Parathyroid adenoma (tissue), 2 donors: ENCODE results near the gene SUMF1.

Experiments
- H2AFZ ChIP-seq: fragments of 300-600 bp; sonication (generic); one replicate; pipeline ENCODE4 v1.7.0; 2017; ENCODE audit warnings: antibody characterized with exemption, mild to moderate bottlenecking
- H3K27ac ChIP-seq: fragments of 300-600 bp; sonication (generic); one replicate; pipeline ENCODE4 v1.7.0; 2017
- H3K27me3 ChIP-seq: fragments of 300-600 bp; sonication (generic); one replicate; pipeline ENCODE4 v1.7.0; 2017; ENCODE audit warnings: low read length; ENCODE audit not compliant: control insufficient read depth, insufficient read depth
- H3K36me3 ChIP-seq: fragments of 300-600 bp; sonication (generic); one replicate; pipeline ENCODE4 v1.7.0; 2017; ENCODE audit warnings: low read length; ENCODE audit not compliant: control insufficient read depth, insufficient read depth
- H3K4me1 ChIP-seq: fragments of 300-600 bp; sonication (generic); one replicate; pipeline ENCODE4 v1.7.0; 2017; ENCODE audit warnings: control low read depth
- H3K4me2 ChIP-seq: fragments of 300-600 bp; sonication (generic); one replicate; pipeline ENCODE4 v1.7.0; 2017; ENCODE audit warnings: low read length
- H3K4me3 ChIP-seq: fragments of 300-600 bp; sonication (generic); one replicate; pipeline ENCODE4 v1.7.0; 2017; ENCODE audit warnings: low read depth, low read length
- H3K79me2 ChIP-seq: fragments of 300-600 bp; sonication (generic); one replicate; pipeline ENCODE4 v1.7.0; 2017; ENCODE audit warnings: control low read depth
- H3K9ac ChIP-seq: fragments of 300-600 bp; sonication (generic); one replicate; pipeline ENCODE4 v1.7.0; 2017; ENCODE audit warnings: mild to moderate bottlenecking
- H3K9me3 ChIP-seq: fragments of 300-600 bp; sonication (generic); one replicate; pipeline ENCODE4 v1.7.0; 2017; ENCODE audit warnings: low read length; ENCODE audit not compliant: control insufficient read depth
- CTCF ChIP-seq: fragments of 300-600 bp; sonication (generic); IDR thresholded peaks from one replicate; pipeline ENCODE4 v1.7.0; 2017; ENCODE audit warnings: antibody characterized with exemption, mild to moderate bottlenecking
- donor health status: primary hyperparathyroidism.

The SUMF1 gene

GRCh38 chr3:4413467-4413866 lies 53.6 kb downstream of the SUMF1 start:
- no peak overlapping the region for H3K27ac ChIP-seq
- H3K9me3 ChIP-seq = no peaks in the 10 kb centered on the region
- H3K79me2 ChIP-seq = no peaks in the 10 kb centered on the region
- no peak overlapping the region for H3K4me2 ChIP-seq
- no peak overlapping the region for H3K9ac ChIP-seq
- no peak overlapping the region for H3K4me3 ChIP-seq
- no peaks in the 10 kb centered on the region for H3K27me3 ChIP-seq
- H3K36me3 ChIP-seq = no peaks in the 10 kb centered on the region
- no peak overlapping the region for H2AFZ ChIP-seq
- no peak for TF ChIP-seq CTCF
- H3K4me1 ChIP-seq = no peaks in the 10 kb centered on the region

DNA sequence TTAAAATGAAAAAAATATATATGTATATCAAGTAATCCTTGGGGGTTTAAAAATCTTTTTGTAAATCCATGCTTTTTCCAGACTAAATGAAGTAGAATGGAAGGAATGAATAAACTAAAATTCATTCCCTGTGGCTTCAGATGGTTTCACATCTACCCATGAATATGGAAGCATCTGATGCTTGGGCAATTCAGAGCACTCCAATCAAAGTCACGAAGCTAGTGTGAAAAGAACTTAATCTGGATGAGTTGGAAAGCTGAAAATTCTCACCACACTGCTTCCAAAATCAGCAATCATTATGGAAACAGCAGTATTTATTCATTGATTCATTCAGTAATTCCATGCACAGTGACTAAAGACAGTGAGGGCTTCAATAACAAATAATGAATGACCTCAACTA lies 55.2 kb downstream of the SUMF1 start:
- Histone ChIP-seq H3K4me2 (no peak overlapping the region), H3K36me3 (no peaks in the 10 kb centered on the region), H3K4me3 (no peak overlapping the region)

DNA sequence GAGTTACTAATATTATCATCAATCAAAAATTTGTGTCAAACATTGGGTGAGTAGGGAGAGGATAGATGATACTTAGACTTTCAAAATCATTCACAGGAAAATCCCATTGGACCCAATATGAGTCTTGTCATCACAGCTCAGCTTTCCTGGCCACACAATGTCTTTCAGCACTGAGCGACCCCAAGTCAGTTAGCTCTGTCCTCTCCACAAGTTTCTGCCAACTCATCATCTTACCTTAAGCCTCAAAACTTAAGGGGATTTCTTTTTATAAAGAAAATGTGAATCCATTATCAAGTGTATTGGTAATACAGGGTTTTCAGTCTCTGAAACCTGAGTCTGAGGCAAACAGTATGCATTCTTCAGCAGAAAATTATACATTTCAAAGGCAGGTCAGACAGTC lies 55.8 kb downstream of the SUMF1 start:
- Histone ChIP-seq H3K9me3 (no peaks in the 10 kb centered on the region), H3K4me1 (no peaks in the 10 kb centered on the region), H3K4me2 (no peak overlapping the region), H3K9ac (no peak overlapping the region), H3K36me3 (no peaks in the 10 kb centered on the region), H3K79me2 (no peaks in the 10 kb centered on the region), H3K27ac (no peak overlapping the region), H2AFZ (no peak overlapping the region), H3K4me3 (no peak overlapping the region), H3K27me3 (no peaks in the 10 kb centered on the region)
- TF ChIP-seq CTCF = no peak

More for the DNA sequence above, 55.2 kb downstream of the SUMF1 start:
- no peaks in the 10 kb centered on the region for H3K27me3 ChIP-seq
- no peaks in the 10 kb centered on the region for H3K79me2 ChIP-seq
- H3K9ac ChIP-seq = no peak overlapping the region
- H3K27ac ChIP-seq = no peak overlapping the region
- H2AFZ ChIP-seq = no peak overlapping the region
- no peaks in the 10 kb centered on the region for H3K9me3 ChIP-seq
- H3K4me1 ChIP-seq = no peaks in the 10 kb centered on the region
- TF ChIP-seq CTCF = no peak

DNA sequence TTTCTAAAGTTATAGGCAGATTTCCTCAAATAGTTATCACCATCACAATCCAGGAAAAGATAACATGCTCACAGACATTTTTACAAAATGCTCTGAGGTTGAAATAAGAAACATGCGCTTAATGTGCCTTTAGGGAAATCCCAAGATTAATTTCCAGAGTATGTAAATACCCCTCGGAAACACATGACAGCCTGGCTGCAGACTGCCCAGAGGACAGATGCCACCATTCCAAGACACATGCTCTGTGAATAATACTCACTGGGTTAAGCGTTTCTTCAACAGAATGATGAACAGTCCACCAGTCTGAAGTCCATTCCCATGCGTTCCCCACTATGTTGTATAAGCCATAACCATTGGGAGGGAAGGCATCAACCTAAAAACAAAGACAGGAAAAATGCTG lies 56.5 kb downstream of the SUMF1 start:
- H3K4me1 ChIP-seq = no peaks in the 10 kb centered on the region
- H3K27me3 ChIP-seq = no peaks in the 10 kb centered on the region
- no peaks in the 10 kb centered on the region for H3K79me2 ChIP-seq
- no peak overlapping the region for H3K4me3 ChIP-seq
- H2AFZ ChIP-seq = no peak overlapping the region
- no peak overlapping the region for H3K9ac ChIP-seq
- no peak overlapping the region for H3K27ac ChIP-seq
- TF ChIP-seq CTCF = no peak
- H3K4me2 ChIP-seq = no peak overlapping the region
- no peaks in the 10 kb centered on the region for H3K36me3 ChIP-seq
- no peaks in the 10 kb centered on the region for H3K9me3 ChIP-seq

DNA sequence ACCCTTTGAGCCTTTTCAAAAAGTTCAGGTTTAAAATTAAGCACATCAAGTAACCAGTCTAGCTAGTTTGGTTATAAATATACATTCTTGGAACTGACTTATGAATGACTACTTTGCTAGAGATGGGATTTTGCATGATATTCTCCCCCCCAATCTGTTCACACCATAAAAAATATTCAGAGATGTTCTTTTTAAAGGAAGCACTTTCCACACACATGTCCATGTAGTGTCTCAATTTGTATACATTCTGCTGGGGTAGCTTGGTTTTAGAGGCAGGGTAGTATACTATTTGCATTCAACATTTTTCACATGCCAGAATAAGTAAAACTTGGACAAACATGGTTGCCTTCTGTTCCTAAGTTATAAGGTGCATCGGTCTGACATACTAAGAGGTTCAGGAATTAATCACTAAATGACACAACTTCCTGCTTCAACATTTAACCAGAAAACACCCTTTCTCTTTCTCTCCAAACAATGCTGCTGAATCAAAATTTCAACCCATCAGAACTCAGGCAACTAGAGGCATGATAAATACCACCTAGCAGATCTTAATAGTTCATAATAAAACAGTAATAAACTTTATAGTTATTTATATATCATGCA lies 57.0 kb downstream of the SUMF1 start:
- Histone ChIP-seq H3K79me2 (no peaks in the 10 kb centered on the region), H3K36me3 (no peaks in the 10 kb centered on the region), H3K27ac (no peak overlapping the region), H3K4me2 (no peak overlapping the region), H3K9me3 (no peaks in the 10 kb centered on the region), H3K4me3 (no peak overlapping the region), H3K27me3 (no peaks in the 10 kb centered on the region), H3K4me1 (no peaks in the 10 kb centered on the region), H2AFZ (no peak overlapping the region), H3K9ac (no peak overlapping the region)
- TF ChIP-seq CTCF = no peak
